H1 (cell line): Measurements from ENCODE around the gene TMEM106C. TPM values are rescaled to one million over a fixed set of nuclear protein-coding genes. Genes with fewer than 3 reads are reported as not detected.

ENCODE experiments used
- CTCF ChIA-PET: fragments of 300-600 bp; sonication (Branson Sonifier 250); formaldehyde crosslinking; loops from one replicate; lab custom pipeline; 2021; ENCODE audit not compliant: partially characterized antibody; lab: Charles Lee
- POLR2A ChIA-PET: fragments of 300-600 bp; sonication (Branson Sonifier 250); formaldehyde crosslinking; loops from one replicate; lab custom pipeline; 2021; ENCODE audit warnings: inconsistent platforms; ENCODE audit not compliant: partially characterized antibody; lab: Charles Lee
- DNase-seq, 2 experiments: peaks; one replicate each; pipeline versions ENCODE4 v3.0.0 to v3.0.0-alpha.2; 2010 to 2022; ENCODE audit warnings: low spot score in 2 of 2, low read depth in 1 of 2, mixed read lengths in 1 of 2
- FAIRE-seq: peaks from 2 replicates; lab custom pipeline; 2011; peaks lifted over from hg19 to GRCh38; lab: Jason Lieb, UNC
- H2AFZ ChIP-seq: 2 replicates; pipeline ENCODE4 v1.8.1; 2012; ENCODE audit warnings: low read length, inconsistent platforms
- H2AK5ac ChIP-seq: 2 replicates; pipeline ENCODE4 v1.6.1; 2013; ENCODE audit warnings: low read depth, low read length
- H2BK120ac ChIP-seq: replicated peaks from 2 replicates; pipeline ENCODE3; 2013; ENCODE audit warnings: low read depth, low read length, inconsistent platforms
- H2BK12ac ChIP-seq: 2 replicates; pipeline ENCODE4 v1.6.1; 2013; ENCODE audit warnings: low read depth, low read length
- H2BK15ac ChIP-seq: 2 replicates; pipeline ENCODE4 v1.6.1; 2013; ENCODE audit warnings: low read length
- H2BK20ac ChIP-seq: 2 replicates; pipeline ENCODE4 v1.6.1; 2013; ENCODE audit warnings: low read length
- H2BK5ac ChIP-seq: 2 replicates; pipeline ENCODE4 v1.6.1; 2013; ENCODE audit warnings: low read depth, low read length
- H3K14ac ChIP-seq: 2 replicates; pipeline ENCODE4 v1.6.1; 2013; ENCODE audit warnings: inconsistent platforms; ENCODE audit not compliant: insufficient read length
- H3K18ac ChIP-seq: 2 replicates; pipeline ENCODE4 v1.6.1; 2013; ENCODE audit warnings: low read length; ENCODE audit errors: extremely low read depth
- H3K23ac ChIP-seq: 2 replicates; pipeline ENCODE4 v1.6.1; 2013; ENCODE audit warnings: inconsistent platforms; ENCODE audit not compliant: insufficient read length
- H3K23me2 ChIP-seq: 2 replicates; pipeline ENCODE4 v1.6.1; 2013; ENCODE audit warnings: low read depth, low read length
- H3K27ac ChIP-seq: 2 replicates; pipeline ENCODE4 v1.6.1; 2011; ENCODE audit warnings: low read depth, low read length, inconsistent platforms
- H3K27me3 ChIP-seq, 4 experiments: replicated peaks in 1 of 4; 1 replicate in 1 of 4; 2 replicates in 3 of 4; pipeline versions ENCODE4 v1.6.1 to v1.8.1; 2011 to 2013; ENCODE audit warnings: low read length in 3 of 4, mild to moderate bottlenecking in 3 of 4, inconsistent platforms in 2 of 4, mixed read lengths in 2 of 4, moderate library complexity in 1 of 4; ENCODE audit not compliant: control insufficient read depth in 3 of 4, insufficient read depth in 3 of 4; ENCODE audit errors: extremely low read depth in 1 of 4
- H3K36me3 ChIP-seq, 4 experiments: 2 replicates each; pipeline versions ENCODE4 v1.6.1 to v1.8.1; 2011 to 2013; ENCODE audit warnings: mild to moderate bottlenecking in 4 of 4, low read length in 3 of 4, moderate library complexity in 2 of 4, control low read depth in 1 of 4, inconsistent platforms in 1 of 4; ENCODE audit not compliant: insufficient read depth in 4 of 4, control insufficient read depth in 2 of 4
- H3K4ac ChIP-seq: replicated peaks from 2 replicates; pipeline ENCODE3; 2013; ENCODE audit warnings: low read length, low read depth, mixed read lengths, inconsistent platforms; ENCODE audit not compliant: insufficient read length
- H3K4me1 ChIP-seq, 4 experiments: replicated peaks in 1 of 4; 1 replicate in 1 of 4; 2 replicates in 3 of 4; pipeline versions ENCODE4 v1.6.1 to v1.8.1; 2011 to 2013; ENCODE audit warnings: low read length in 3 of 4, inconsistent platforms in 2 of 4, mixed read lengths in 1 of 4; ENCODE audit not compliant: insufficient read depth in 4 of 4, control insufficient read depth in 3 of 4
- H3K4me2 ChIP-seq, 2 experiments: 2 replicates each; pipeline versions ENCODE4 v1.6.1 to v1.8.1; 2011 to 2013; ENCODE audit warnings: low read depth in 2 of 2, low read length in 2 of 2, control low read depth in 1 of 2, inconsistent platforms in 1 of 2, mild to moderate bottlenecking in 1 of 2; ENCODE audit not compliant: insufficient read depth in 1 of 2
- H3K4me3 ChIP-seq, 4 experiments: fragments of 200-600, 300-600 bp in 1 of 4; sonication (generic), shearing (Covaris generic), sonication (Bioruptor Twin) in 1 of 4; 2 replicates each; pipeline versions ENCODE4 v1.5.1 to v1.8.1; 2011 to 2016; ENCODE audit warnings: low read length in 4 of 4, low read depth in 3 of 4, control low read depth in 2 of 4, inconsistent platforms in 2 of 4, mild to moderate bottlenecking in 2 of 4, mixed read lengths in 1 of 4, moderate library complexity in 1 of 4; ENCODE audit not compliant: insufficient read depth in 2 of 4; ENCODE audit errors: extremely low read depth in 1 of 4
- H3K56ac ChIP-seq: replicated peaks from 2 replicates; pipeline ENCODE3; 2013; ENCODE audit warnings: low read depth, mild to moderate bottlenecking, mixed read lengths, low read length, inconsistent platforms; ENCODE audit not compliant: insufficient read length
- H3K79me1 ChIP-seq: 2 replicates; pipeline ENCODE4 v1.6.1; 2013; ENCODE audit warnings: low read depth, low read length, control low read depth
- H3K79me2 ChIP-seq, 2 experiments: 2 replicates each; pipeline versions ENCODE4 v1.6.1 to v1.8.1; 2012 to 2013; ENCODE audit warnings: low read length in 2 of 2, mild to moderate bottlenecking in 2 of 2, inconsistent platforms in 1 of 2; ENCODE audit not compliant: insufficient read depth in 2 of 2, control insufficient read depth in 1 of 2
- H3K9ac ChIP-seq, 4 experiments: replicated peaks in 1 of 4; 1 replicate in 1 of 4; 2 replicates in 3 of 4; pipeline versions ENCODE4 v1.6.1 to v1.8.1; 2011 to 2013; ENCODE audit warnings: low read depth in 3 of 4, low read length in 3 of 4, control low read depth in 2 of 4, mild to moderate bottlenecking in 2 of 4, moderate library complexity in 2 of 4, inconsistent platforms in 1 of 4; ENCODE audit errors: extremely low read depth in 1 of 4
- H3K9me3 ChIP-seq, 2 experiments: 2 replicates each; pipeline versions ENCODE4 v1.6.1 to v1.8.1; 2012 to 2013; ENCODE audit warnings: mild to moderate bottlenecking in 2 of 2, moderate library complexity in 2 of 2, control low read depth in 1 of 2, inconsistent platforms in 1 of 2, low read depth in 1 of 2, low read length in 1 of 2, mixed read lengths in 1 of 2; ENCODE audit not compliant: insufficient read depth in 2 of 2
- H4K20me1 ChIP-seq, 2 experiments: replicated peaks in 1 of 2; 2 replicates each; pipeline versions ENCODE3 to v1.8.1; 2011 to 2013; ENCODE audit warnings: inconsistent platforms in 2 of 2, low read length in 2 of 2, mild to moderate bottlenecking in 1 of 2; ENCODE audit not compliant: insufficient read depth in 2 of 2, control insufficient read depth in 1 of 2
- H4K5ac ChIP-seq: 2 replicates; pipeline ENCODE4 v1.6.1; 2013; ENCODE audit warnings: low read length, low read depth, mixed read lengths, inconsistent platforms; ENCODE audit not compliant: insufficient read length
- H4K8ac ChIP-seq: 2 replicates; pipeline ENCODE4 v1.8.0; 2013; ENCODE audit warnings: mild to moderate bottlenecking, moderate library complexity, low read length, inconsistent platforms; ENCODE audit not compliant: insufficient read depth; ENCODE audit errors: extremely low read depth
- H4K91ac ChIP-seq: replicated peaks from 2 replicates; pipeline ENCODE3; 2013; ENCODE audit warnings: low read length, mixed read lengths, inconsistent platforms; ENCODE audit not compliant: insufficient read length
- ATF2 ChIP-seq: IDR thresholded peaks from 2 replicates; pipeline ENCODE4 v1.6.1; 2012; ENCODE audit warnings: low read length, inconsistent platforms
- CBX5 ChIP-seq: fragments of 300-800, 300-1000 bp; sonication (generic); IDR thresholded peaks from 2 replicates; pipeline ENCODE4 v1.7.1; 2016; ENCODE audit warnings: antibody characterized with exemption, low read length, low read depth
- EP300 ChIP-seq, 2 experiments: IDR thresholded peaks; 1 replicate in 1 of 2; 2 replicates in 1 of 2; pipeline ENCODE4 v1.6.1; 2011 to 2012; ENCODE audit warnings: low read depth in 2 of 2, low read length in 2 of 2, mild to moderate bottlenecking in 2 of 2, borderline replicate concordance in 1 of 2, inconsistent platforms in 1 of 2, moderate library complexity in 1 of 2
- KDM4A ChIP-seq: IDR thresholded peaks from one replicate; pipeline ENCODE4 v1.7.1; 2012; ENCODE audit warnings: low read depth, mild to moderate bottlenecking, moderate library complexity, low read length, inconsistent platforms; ENCODE audit not compliant: severe bottlenecking
- NANOG ChIP-seq: IDR thresholded peaks from 2 replicates; pipeline ENCODE4 v1.6.1; 2011; ENCODE audit warnings: low read length, low read depth, mild to moderate bottlenecking, inconsistent platforms; ENCODE audit not compliant: insufficient read depth, poor library complexity, severe bottlenecking
- RBBP5 ChIP-seq: IDR thresholded peaks from 2 replicates; pipeline ENCODE4 v1.7.1; 2012; ENCODE audit warnings: low read depth, mild to moderate bottlenecking, inconsistent platforms, low read length, moderate library complexity, borderline replicate concordance
- WGBS, 2 experiments: shearing (Covaris generic) in 1 of 2; methylation state at CpG; one replicate each; pipeline versions ENCODE4 v1.1.6 to v1.1.7; 2013 to 2015; ENCODE audit warnings: low lambda C conversion rate in 2 of 2, mixed read lengths in 2 of 2, inconsistent platforms in 1 of 2, low coverage in 1 of 2, missing lambda C conversion rate in 1 of 2; ENCODE audit not compliant: insufficient replicate concordance in 2 of 2, insufficient coverage in 1 of 2, insufficient read length in 1 of 2; ENCODE audit errors: extremely low coverage in 1 of 2, missing lambda C conversion rate in 1 of 2; 5-methylcytosine and 5-hydroxymethylcytosine counted together
- polyA plus RNA-seq, 7 experiments: library from polyadenylated mRNA; depleted of rRNA in 3 of 7; stranded (reverse) in 5 of 7; unstranded in 2 of 7; fragments of >200 nt in 5 of 7; fragments of 200-250 nt in 2 of 7; gene quantifications; 1 replicate in 5 of 7; 2 replicates in 1 of 7; 4 replicates in 1 of 7; pipeline versions ENCODE4 v1.2.1 to v1.2.3, GENCODE V29; 2011 to 2013; ENCODE audit warnings: missing spikeins in 2 of 7, mixed read lengths in 2 of 7
- total RNA-seq: library from RNA; stranded (reverse); fragmentation: NEBNext Ultra II Directional; extraction: Animal tissue kit (Norgen Biotek cat#: 25700); gene quantifications from 2 replicates; pipeline ENCODE4 v1.2.1, GENCODE V29; 2021

Gene TMEM106C
- total and polyA plus RNA-seq, 2 of the 8 experiments (the other 6 are each of a cell fraction or from before 2014, with no cell fraction given), result 36.6 to 45.3 TPM

GRCh38 chr12:47980197-47980596 lies 16.8 kb downstream of the TMEM106C start:
- H3K9me3 ChIP-seq, result no peaks in the 10 kb centered on the region
- POLR2A ChIA-PET, result interaction anchor here (0.5 kb wide), 1 partner anchor 12 kb away, joined by 5 read pairs; no protein-coding TSS in a partner anchor
- FAIRE-seq, result no peak
- H3K9ac ChIP-seq, result no peak overlapping the region
- H2BK15ac ChIP-seq, result no peak overlapping the region
- H3K18ac ChIP-seq, result no peak overlapping the region; the same call in 1 of the 2 replicates
- CTCF ChIA-PET, result interaction anchor here (0.6 to 4.2 kb wide), 5 partner anchors 11 to 82 kb away, joined by 3 to 22 read pairs (median 8); partner anchors contain the start of gene TMEM106C
- no peak overlapping the region for H2BK20ac ChIP-seq
- no peak overlapping the region for H2AK5ac ChIP-seq
- no peaks in the 10 kb centered on the region for H4K20me1 ChIP-seq
- no peak overlapping the region for H2BK5ac ChIP-seq
- no peaks in the 10 kb centered on the region for H3K79me2 ChIP-seq
- no peak overlapping the region for H4K5ac ChIP-seq
- 71% methylated on average over 6 of the region's 7 CpGs; no CpG with 5 or more reads in 1 of the 2 experiments for WGBS, 2 experiments
- H2BK12ac ChIP-seq, result no peak overlapping the region
- H3K23ac ChIP-seq, result no peak overlapping the region
- H3K4me1 ChIP-seq, result no peaks in the 10 kb centered on the region
- no peak overlapping the region for H4K91ac ChIP-seq
- no peak overlapping the region for H2AFZ ChIP-seq
- H2BK120ac ChIP-seq, result no peak overlapping the region
- H3K14ac ChIP-seq, result no peak overlapping the region
- H3K36me3 ChIP-seq, result no peaks in the 10 kb centered on the region
- no peaks in the 10 kb centered on the region for H3K79me1 ChIP-seq
- no peak overlapping the region for H3K4ac ChIP-seq
- H3K23me2 ChIP-seq, result no peaks in the 10 kb centered on the region
- no peak overlapping the region for H3K4me2 ChIP-seq
- no peak for DNase-seq
- no peak overlapping the region for H3K4me3 ChIP-seq
- no peak overlapping the region for H3K27ac ChIP-seq
- TF ChIP-seq EP300 (IDR thresholded peaks at IDR 0.05; ENCODE audit: borderline replicate concordance in 1 of 2, low read depth in 2 of 2, low read length in 2 of 2) (peak in 1 of 2 experiments; percentile 37; a peak in 1 of 3 replicates), CBX5 (no peak), KDM4A (no peak), NANOG (no peak), ATF2 (no peak), RBBP5 (no peak)
- H3K56ac ChIP-seq, result no peak overlapping the region
- no peak overlapping the region for H4K8ac ChIP-seq
- no peaks in the 10 kb centered on the region for H3K27me3 ChIP-seq
